HG03175 (cell line): ENCODE data around the gene RECQL.

ENCODE experiments used
- ATAC-seq: cut with Tn5 transposase; IDR thresholded peaks from one replicate; pipeline ENCODE4 v1.9.1; 2021; ENCODE audit warnings: mild to moderate bottlenecking, moderate library complexity; ENCODE audit not compliant: unreplicated experiment

The RECQL gene, protein sequence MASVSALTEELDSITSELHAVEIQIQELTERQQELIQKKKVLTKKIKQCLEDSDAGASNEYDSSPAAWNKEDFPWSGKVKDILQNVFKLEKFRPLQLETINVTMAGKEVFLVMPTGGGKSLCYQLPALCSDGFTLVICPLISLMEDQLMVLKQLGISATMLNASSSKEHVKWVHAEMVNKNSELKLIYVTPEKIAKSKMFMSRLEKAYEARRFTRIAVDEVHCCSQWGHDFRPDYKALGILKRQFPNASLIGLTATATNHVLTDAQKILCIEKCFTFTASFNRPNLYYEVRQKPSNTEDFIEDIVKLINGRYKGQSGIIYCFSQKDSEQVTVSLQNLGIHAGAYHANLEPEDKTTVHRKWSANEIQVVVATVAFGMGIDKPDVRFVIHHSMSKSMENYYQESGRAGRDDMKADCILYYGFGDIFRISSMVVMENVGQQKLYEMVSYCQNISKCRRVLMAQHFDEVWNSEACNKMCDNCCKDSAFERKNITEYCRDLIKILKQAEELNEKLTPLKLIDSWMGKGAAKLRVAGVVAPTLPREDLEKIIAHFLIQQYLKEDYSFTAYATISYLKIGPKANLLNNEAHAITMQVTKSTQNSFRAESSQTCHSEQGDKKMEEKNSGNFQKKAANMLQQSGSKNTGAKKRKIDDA

DNA sequence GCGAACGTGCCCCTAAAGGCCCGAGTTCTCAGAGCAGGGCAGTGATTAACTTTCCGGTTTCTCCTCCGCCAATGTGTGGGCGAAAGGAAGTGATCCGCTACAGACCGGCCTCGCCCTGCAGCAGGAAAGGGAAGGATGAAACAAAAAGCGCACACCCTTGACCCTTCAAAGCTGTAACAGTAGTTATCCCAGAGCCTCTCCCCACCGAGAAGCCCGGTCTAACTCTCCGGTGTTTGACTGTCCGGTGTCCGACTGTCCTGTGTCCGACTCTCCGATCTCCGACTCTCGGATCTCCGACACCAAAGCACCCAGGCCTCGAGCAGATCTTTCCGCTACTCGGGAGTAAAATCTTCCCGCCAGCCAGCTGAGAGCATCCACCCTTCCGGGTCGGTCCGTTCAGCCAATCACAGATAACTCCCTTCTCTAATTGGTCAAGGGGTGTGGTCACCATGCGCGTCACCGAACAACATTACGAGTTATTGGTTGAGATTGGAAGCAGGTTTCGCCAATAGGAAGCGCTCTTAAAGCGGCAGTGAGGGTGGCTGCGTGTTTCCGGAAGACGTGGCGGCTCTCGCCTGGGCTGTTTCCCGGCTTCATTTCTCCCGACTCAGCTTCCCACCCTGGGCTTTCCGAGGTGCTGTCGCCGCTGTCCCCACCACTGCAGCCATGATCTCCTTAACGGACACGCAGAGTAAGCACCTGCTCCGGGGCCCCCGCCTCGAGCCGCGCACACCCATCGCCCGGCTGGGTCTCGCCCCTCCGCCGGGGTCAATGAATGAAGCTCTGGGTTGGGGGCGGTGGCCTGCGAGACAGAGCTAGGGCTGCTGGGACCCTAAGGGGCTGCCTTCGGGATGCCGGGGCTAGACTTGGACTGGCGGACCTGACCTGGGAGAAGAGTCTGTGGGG lies at the start of gene RECQL, which contains the start of gene GOLT1B:
RECQL (minus strand) TSS at position 378 of the 906 bp plus-strand sequence. CDS start 2,065 bp downstream, outside the sequence.
GOLT1B (plus strand) TSS at position 532 of the 906 bp plus-strand sequence; CDS start at position 667, 135 bp downstream.
- ATAC-seq = peak; percentile 99

DNA sequence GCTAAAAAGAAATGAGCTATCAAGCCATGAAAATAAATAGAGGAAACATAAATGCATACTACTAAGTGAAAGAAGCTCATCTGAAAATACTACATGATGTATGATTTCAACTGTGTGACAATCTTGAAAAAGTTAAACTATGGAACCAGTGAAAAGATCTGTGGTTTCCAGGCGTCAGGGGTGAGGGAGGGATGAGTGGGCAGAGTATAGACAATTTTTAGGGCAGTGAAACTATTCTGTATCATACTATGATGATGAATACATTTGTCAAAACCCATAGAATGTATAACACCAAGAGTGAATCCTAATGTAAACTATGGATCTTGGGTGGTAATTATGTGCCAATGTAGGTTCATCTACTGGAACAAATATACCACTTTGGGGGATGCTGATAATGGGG lies 46.0 kb upstream of the RECQL start:
- no peak for ATAC-seq

DNA sequence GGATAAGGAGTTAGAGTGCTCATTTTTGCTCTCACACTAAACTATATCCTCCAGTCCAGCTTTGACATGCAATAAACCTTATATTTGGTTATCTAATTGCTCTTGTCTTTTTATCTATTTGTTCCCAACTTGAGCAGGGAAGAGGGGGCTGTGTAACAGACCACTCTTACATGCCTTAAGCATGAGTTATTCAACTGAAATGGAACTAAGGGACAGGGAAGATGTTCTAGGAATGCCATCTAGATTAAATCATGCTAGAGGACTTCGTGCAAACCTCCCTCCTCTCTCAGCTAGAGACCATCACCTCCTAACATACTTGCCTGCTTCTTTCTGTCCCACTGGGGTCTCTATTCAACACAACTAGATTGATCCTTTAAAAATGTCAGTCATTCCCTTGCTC lies 45.3 kb upstream of the RECQL start:
- no peak for ATAC-seq

GRCh38 chr12:21545557-21545956 lies 44.1 kb upstream of the RECQL start:
- no peak for ATAC-seq

DNA sequence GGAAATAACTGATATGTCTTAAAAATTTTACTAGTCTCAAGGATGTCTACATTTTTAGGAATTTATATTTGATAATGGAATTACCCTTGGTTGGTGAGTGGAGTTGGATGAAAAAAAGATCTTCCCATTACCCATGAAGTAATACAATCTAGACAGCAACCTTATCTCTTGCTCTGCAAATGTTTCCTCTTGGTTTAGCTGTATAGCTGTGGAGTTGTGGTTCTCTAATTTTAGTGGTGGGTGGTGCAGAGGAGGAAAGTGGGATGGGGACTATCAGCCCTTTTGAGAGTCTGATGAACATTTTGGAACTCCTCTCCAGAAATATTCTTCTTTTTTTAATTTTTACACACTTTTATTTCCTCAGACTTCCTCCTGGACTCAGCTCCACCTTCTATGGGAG lies 41.7 kb upstream of the RECQL start:
- no peak for ATAC-seq

GRCh38 chr12:21542403-21542802 lies 41.0 kb upstream of the RECQL start:
- no peak for ATAC-seq

- ATAC-seq = no peak
These were observed 40.3 kb upstream of the RECQL start for GRCh38 chr12:21541773-21542172.

- no peak for ATAC-seq
These were observed 38.4 kb upstream of the RECQL start for GRCh38 chr12:21539797-21540196.

DNA sequence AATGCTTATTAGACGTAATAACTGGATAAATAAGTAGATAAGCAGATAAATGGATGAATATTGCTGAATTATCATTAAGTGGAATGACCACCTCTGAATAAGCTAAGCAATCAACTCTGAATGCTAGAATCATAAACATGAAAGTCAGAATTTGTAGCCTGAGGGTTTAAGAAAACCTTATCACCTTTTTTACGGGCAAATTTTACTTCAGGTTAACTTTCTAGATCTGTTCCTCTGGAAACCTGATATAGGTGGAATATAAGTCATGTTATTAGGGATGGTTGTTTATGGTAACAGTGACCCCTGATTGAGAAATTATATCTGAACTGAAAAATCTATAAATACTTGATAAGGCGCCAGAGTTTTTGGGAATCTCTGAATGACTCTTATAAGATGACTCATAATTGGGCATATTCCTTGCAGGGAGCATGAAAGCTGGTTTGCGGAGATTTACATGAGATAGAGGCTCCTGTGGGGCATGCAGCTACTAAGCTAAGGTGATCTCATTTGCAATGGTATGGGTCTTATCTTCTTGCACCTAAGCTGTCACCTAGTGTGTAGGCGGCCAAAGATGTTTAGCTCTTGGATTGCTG lies 36.7 kb upstream of the RECQL start:
- no peak for ATAC-seq

GRCh38 chr12:21529456-21529855 lies 28.0 kb upstream of the RECQL start:
- no peak for ATAC-seq

DNA sequence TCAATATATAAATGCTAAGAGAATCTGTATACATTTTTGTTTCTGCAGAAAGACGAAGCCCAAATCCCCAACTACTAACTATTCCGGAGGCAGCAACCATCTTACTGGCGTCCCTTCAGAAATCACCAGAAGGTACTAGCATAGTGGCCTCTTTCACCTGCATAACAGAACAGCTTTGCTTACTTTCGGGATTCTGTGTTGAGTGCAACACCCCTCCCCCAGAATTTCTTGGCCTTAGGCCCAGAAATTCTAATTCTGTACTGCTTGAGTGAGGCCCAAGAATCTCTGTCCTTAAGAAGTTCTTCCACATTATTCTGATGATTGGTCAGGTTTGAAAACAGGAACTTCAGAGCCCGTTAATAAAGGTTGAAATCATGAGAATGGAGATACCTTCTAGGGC lies 27.5 kb upstream of the RECQL start:
- no peak for ATAC-seq

DNA sequence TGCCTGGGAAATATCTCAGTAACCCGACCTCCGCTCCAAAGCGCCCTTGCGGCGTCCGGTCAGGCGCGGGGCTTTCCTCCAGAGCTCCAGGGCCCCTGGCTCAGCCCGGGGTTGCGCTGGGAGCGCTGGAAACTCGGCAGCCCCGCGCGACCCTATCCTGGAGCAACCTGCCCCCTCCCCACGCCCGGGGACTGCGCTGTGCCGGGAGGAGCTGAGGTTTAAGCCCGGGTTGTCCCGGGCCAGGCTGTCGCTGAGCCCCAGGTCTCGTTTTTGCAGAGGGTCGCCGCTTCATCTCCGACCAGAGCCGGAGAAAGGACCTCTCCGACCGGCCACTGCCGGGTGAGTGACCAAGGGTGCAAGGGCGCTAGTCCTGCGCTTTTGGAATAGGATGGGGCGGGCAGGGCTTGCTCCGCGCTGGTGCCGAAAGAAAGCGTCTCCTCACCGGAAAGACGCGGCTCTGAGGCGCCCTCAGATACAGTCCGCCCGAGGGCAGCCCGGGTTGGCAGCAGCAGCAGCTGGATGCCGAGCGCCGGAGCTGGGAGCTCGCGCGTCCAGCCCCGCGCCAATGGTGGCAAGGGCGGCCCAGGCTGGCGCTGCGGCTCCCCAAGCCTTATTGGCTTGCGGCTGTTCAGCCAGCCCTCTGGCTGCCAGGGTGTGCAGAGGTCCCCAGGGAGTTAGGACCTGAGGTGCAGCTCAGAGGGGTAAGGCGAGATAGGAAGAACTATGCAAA lies 26.2 kb upstream of the RECQL start:
- ATAC-seq = peak; percentile 87

DNA sequence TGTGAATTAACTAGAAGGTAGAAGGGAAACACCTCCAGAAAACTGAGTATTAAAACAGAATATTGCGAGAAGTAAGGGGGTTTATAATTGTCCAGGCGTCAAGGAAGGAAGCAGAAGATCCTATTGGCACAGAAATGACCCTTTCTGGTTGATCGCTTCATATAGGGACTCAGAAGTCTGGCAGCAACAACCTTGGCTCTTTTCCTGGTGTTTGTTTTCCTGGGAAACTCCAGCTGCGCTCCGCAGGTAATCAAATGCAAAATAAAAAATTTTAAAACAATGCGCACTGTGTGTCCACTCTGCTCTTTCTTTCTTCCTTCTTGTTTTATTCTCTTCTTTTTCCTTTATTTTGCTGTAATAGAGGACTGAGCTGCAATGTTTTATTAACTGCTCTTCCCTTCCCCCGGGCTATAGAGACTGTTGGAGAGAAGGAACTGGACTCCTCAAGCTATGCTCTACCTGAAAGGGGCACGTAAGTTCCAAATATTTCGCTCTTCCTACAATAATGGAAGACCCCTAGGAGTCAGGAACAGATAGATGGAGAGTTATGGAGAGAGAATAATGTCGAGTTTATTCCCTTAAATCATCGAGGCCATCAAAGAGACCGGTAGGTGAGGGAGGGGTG lies 25.4 kb upstream of the RECQL start:
- ATAC-seq = no peak

DNA sequence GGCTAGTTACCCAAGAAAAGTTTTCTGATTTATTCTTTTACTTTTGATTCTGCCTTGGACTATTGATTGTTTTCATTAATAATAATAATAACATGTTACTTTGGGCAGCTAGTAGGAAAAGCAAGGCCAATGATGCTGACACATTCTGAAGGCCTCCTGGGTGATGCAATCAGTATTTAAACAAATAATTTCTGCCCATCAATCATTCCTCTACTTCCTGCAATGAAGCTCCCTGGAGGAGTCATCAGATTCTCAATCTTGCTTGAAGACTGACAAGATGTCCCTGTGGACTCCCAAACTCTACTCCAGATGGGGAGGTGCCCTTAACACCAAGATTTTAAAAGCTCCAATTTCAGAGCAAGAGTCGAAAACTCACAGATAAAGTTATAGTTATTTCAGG lies 24.6 kb upstream of the RECQL start, which contains the start of gene SPX:
SPX (plus strand) TSS at position 244 of the 400 bp plus-strand sequence. CDS start 177 bp downstream, outside the sequence.
- no peak for ATAC-seq

GRCh38 chr12:21523148-21523547 lies 21.7 kb upstream of the RECQL start:
- ATAC-seq = no peak

DNA sequence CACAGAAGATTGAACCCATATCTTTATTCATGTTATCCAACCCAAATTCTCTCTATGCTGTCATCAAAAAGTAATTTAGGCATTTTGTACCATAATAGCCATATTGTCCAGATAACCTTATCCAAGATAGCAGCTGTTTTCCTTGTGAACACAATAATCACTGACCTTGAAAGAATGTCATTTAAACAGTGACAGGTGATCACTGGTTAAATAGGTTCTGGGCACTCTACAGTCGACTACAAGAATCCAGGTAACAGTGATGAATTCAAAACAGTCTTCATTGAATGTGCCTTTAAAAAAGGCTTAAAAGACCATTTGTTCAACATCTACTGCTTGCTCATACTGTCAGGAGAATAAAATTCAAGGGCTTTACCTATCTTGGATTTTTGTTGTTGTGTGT lies 20.1 kb upstream of the RECQL start:
- no peak for ATAC-seq

GRCh38 chr12:21518451-21518850 lies 17.0 kb upstream of the RECQL start:
- ATAC-seq = no peak

- ATAC-seq = no peak
These were observed 14.8 kb upstream of the RECQL start for GRCh38 chr12:21516281-21516680.

DNA sequence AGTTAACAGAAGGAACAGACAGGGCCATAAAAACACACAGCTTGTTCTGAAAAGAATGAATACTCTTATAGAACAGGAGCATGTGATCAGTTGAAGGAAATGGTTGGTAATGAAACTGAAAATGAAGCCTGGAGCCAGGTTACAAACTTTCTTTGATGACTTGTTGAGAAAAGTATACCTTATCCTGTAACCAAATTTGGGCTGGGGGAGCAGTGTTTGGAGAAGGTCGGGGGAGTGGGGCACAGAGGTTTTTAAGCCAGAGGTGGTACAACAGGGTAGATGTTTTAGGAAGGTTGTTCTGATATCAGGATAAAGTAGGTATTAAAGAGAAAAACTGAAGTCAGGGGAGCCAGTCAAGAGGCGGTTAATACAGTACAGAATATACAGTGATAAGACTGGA lies 8.3 kb upstream of the RECQL start:
- peak; percentile 95 for ATAC-seq

GRCh38 chr12:21507849-21508248 lies 6.4 kb upstream of the RECQL start:
- no peak for ATAC-seq
